ENCODE results near the gene DIRAS3.

The DIRAS3 gene

DNA sequence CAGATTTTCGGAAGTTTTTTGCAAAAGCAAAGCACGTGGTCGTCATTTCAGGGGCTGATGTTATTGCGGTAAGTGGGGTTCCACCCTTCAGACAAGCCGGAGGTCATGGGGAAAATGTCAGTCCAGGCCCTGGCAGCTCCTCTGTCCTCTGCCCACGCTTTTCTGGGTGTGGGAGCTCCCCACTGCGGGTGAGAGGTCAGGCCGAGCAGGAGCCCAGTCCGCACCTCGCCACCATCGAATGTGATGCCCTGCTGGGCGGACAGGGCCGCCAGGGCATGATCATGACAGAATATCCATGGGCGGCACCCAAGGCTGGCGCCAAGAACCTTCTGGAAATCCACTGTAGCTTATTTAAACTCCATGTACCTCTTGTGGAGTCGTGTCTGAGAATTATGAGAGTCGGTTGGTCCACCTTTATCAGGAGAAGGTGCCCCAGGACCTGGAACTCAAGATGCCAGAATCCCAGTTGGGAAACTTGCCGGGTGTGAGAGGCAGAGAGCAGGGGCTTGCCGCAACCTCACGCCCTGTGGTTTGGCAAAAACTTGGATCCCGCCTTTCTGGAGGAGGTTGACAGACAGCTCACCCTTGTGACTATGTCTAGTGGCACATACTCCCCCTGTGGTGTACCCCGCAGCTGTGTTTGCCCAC is 6.9 kb downstream of the DIRAS3 start:
- TF ChIP-seq MAX (IDR thresholded peaks at IDR 0.05; ENCODE audit: low read depth, low read length), result no peak
- TF ChIP-seq, protein P1, sequence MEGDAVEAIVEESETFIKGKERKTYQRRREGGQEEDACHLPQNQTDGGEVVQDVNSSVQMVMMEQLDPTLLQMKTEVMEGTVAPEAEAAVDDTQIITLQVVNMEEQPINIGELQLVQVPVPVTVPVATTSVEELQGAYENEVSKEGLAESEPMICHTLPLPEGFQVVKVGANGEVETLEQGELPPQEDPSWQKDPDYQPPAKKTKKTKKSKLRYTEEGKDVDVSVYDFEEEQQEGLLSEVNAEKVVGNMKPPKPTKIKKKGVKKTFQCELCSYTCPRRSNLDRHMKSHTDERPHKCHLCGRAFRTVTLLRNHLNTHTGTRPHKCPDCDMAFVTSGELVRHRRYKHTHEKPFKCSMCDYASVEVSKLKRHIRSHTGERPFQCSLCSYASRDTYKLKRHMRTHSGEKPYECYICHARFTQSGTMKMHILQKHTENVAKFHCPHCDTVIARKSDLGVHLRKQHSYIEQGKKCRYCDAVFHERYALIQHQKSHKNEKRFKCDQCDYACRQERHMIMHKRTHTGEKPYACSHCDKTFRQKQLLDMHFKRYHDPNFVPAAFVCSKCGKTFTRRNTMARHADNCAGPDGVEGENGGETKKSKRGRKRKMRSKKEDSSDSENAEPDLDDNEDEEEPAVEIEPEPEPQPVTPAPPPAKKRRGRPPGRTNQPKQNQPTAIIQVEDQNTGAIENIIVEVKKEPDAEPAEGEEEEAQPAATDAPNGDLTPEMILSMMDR (IDR thresholded peaks at IDR 0.05; ENCODE audit: low read depth, low read length), result no peak
- TF ChIP-seq POLR2A (IDR thresholded peaks at IDR 0.05; ENCODE audit: extremely low read depth, insufficient read length), result no peak
- no peak for TF ChIP-seq MYC (IDR thresholded peaks at IDR 0.05; ENCODE audit: low read depth, low read length)
- no peak overlapping the region for H3K4me3 ChIP-seq (ENCODE audit: low read depth, low read length)
- DNase-seq (ENCODE audit: low read depth), result no peak

DNA sequence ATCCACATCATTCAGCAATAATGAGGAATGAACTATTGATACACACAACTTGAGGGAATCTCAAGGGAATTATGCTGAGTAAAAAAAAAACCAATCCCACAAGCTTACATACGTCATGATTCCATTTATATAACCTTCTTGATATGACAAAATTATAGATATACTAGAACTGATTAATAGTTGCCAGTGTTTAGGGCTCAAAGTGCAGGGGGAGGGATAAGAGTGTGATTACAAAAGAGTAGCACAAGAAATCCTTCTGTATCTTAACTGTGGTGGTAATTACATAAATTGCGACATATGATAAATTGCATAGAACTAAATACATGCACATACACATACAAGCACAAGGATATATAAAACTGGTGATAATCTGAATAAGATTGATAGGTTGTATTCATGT is 13.5 kb downstream of the DIRAS3 start:
- no peak overlapping the region for H3K4me3 ChIP-seq (ENCODE audit: low read depth, low read length)
- DNase-seq (ENCODE audit: low read depth), result no peak
- TF ChIP-seq POLR2A (IDR thresholded peaks at IDR 0.05; ENCODE audit: extremely low read depth, insufficient read length) (no peak), MYC (IDR thresholded peaks at IDR 0.05; ENCODE audit: low read depth, low read length) (no peak), MAX (IDR thresholded peaks at IDR 0.05; ENCODE audit: low read depth, low read length) (no peak)
- TF ChIP-seq, protein P1 (IDR thresholded peaks at IDR 0.05; ENCODE audit: low read depth, low read length), result no peak

DNA sequence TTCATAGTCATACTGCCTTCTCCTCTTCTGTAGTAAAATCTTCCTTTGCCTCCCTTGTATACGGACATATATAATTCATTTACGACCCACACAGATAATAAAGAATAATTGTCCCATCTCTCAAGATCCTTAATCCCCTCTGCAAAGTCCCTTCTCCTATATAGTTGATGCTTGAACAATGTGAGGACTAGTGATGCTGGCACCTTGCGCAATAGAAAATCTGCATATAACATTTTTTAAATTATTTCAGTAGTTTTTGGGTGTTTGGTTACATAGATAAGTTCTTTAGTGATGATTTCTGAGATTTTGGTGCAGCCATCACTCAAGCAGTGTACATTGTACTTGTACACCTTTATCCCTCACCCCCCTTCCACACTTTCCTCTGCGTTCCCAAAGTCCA is 21.0 kb downstream of the DIRAS3 start:
- H3K4me3 ChIP-seq (ENCODE audit: low read depth, low read length), result no peak overlapping the region
- no peak for DNase-seq (ENCODE audit: low read depth)
- TF ChIP-seq MAX (IDR thresholded peaks at IDR 0.05; ENCODE audit: low read depth, low read length) (no peak), MYC (IDR thresholded peaks at IDR 0.05; ENCODE audit: low read depth, low read length) (no peak), POLR2A (IDR thresholded peaks at IDR 0.05; ENCODE audit: extremely low read depth, insufficient read length) (no peak)
- TF ChIP-seq, protein P1 (IDR thresholded peaks at IDR 0.05; ENCODE audit: low read depth, low read length), result no peak

- no peak for TF ChIP-seq POLR2A (IDR thresholded peaks at IDR 0.05; ENCODE audit: extremely low read depth, insufficient read length)
- no peak overlapping the region for H3K4me3 ChIP-seq (ENCODE audit: low read depth, low read length)
- no peak for DNase-seq (ENCODE audit: low read depth)
These were observed 21.9 kb downstream of the DIRAS3 start for GRCh38 chr1:68028566-68028965.

- TF ChIP-seq POLR2A (IDR thresholded peaks at IDR 0.05; ENCODE audit: extremely low read depth, insufficient read length) (no peak), MAX (IDR thresholded peaks at IDR 0.05; ENCODE audit: low read depth, low read length) (no peak), MYC (IDR thresholded peaks at IDR 0.05; ENCODE audit: low read depth, low read length) (no peak)
- TF ChIP-seq, protein P1 (IDR thresholded peaks at IDR 0.05; ENCODE audit: low read depth, low read length), result no peak
- H3K4me3 ChIP-seq (ENCODE audit: low read depth, low read length), result no peak overlapping the region
- DNase-seq (ENCODE audit: low read depth), result no peak
These were observed 25.6 kb downstream of the DIRAS3 start for GRCh38 chr1:68024635-68025338.

GRCh38 chr1:68016381-68016780 is 34.0 kb downstream of the DIRAS3 start:
- no peak for DNase-seq (ENCODE audit: low read depth)
- TF ChIP-seq MYC (IDR thresholded peaks at IDR 0.05; ENCODE audit: low read depth, low read length) (no peak), MAX (IDR thresholded peaks at IDR 0.05; ENCODE audit: low read depth, low read length) (no peak), POLR2A (IDR thresholded peaks at IDR 0.05; ENCODE audit: extremely low read depth, insufficient read length) (no peak)
- TF ChIP-seq, protein P1 (IDR thresholded peaks at IDR 0.05; ENCODE audit: low read depth, low read length), result no peak
- H3K4me3 ChIP-seq (ENCODE audit: low read depth, low read length), result no peak overlapping the region
